Endothelial cell of umbilical vein (primary cell): ENCODE measurements around the gene TGM3. TPM values are rescaled to one million over a fixed set of nuclear protein-coding genes. Genes with fewer than 3 reads are reported as not detected.

Source experiments
- BruUV-seq: library from RNA; stranded (reverse); fragments of 400-500 nt; replicated peaks from 2 replicates; lab custom pipeline; 2021; lab: Mats Ljungman, UMichigan
- CTCF ChIA-PET: fragments of 300-600, 350-600 bp; sonication (Branson Sonifier 250); formaldehyde crosslinking; loops from one replicate; lab custom pipeline; 2021; ENCODE audit warnings: antibody characterized with exemption, inconsistent platforms; lab: Charles Lee
- POLR2A ChIA-PET: fragments of 300-600, 350-600 bp; sonication (Branson Sonifier 250); formaldehyde crosslinking; loops from one replicate; lab custom pipeline; 2021; ENCODE audit warnings: antibody characterized with exemption, inconsistent platforms; lab: Charles Lee
- DNase-seq: peaks from one replicate; pipeline ENCODE4 v3.0.0-alpha.2; 2011; ENCODE audit warnings: low read depth, low spot score
- FAIRE-seq: peaks from 2 replicates; lab custom pipeline; 2011; peaks lifted over from hg19 to GRCh38; lab: Jason Lieb, UNC
- H2AFZ ChIP-seq: 2 replicates; pipeline ENCODE4 v1.6.0; 2012; ENCODE audit warnings: low read depth, low read length, control low read depth, inconsistent platforms
- H3K27ac ChIP-seq: 2 replicates; pipeline ENCODE4 v1.5.1; 2011; ENCODE audit warnings: low read depth, mild to moderate bottlenecking, control low read depth, low read length, moderate library complexity; ENCODE audit not compliant: insufficient read depth
- H3K27me3 ChIP-seq, 2 experiments: 2 replicates each; pipeline versions ENCODE4 v1.6.0 to v1.6.1; 2011; ENCODE audit warnings: low read length in 2 of 2, mixed read lengths in 1 of 2; ENCODE audit not compliant: control insufficient read depth in 2 of 2, insufficient read depth in 2 of 2
- H3K36me3 ChIP-seq, 2 experiments: 2 replicates in 1 of 2; 3 replicates in 1 of 2; pipeline ENCODE4 v1.5.1; 2011; ENCODE audit warnings: low read length in 2 of 2, mild to moderate bottlenecking in 1 of 2, moderate library complexity in 1 of 2; ENCODE audit not compliant: control insufficient read depth in 2 of 2, insufficient read depth in 2 of 2; ENCODE audit errors: extremely low read depth in 1 of 2
- H3K4me1 ChIP-seq: 3 replicates; pipeline ENCODE4 v1.5.1; 2011; ENCODE audit warnings: mild to moderate bottlenecking, low read length; ENCODE audit not compliant: control insufficient read depth, insufficient read depth; ENCODE audit errors: extremely low read depth
- H3K4me2 ChIP-seq: 2 replicates; pipeline ENCODE4 v1.6.1; 2011; ENCODE audit warnings: low read length, control low read depth, mixed read lengths; ENCODE audit not compliant: insufficient read depth
- H3K4me3 ChIP-seq, 3 experiments: fragments of 200-600 bp in 1 of 3; sonication (generic), shearing (Covaris generic) in 1 of 3; replicated peaks in 1 of 3; 2 replicates each; pipeline ENCODE4 v1.5.1; 2011 to 2016; ENCODE audit warnings: control low read depth in 3 of 3, low read length in 3 of 3, mild to moderate bottlenecking in 2 of 3, inconsistent platforms in 1 of 3, low read depth in 1 of 3, moderate library complexity in 1 of 3; ENCODE audit not compliant: insufficient read depth in 1 of 3
- H3K79me2 ChIP-seq: 2 replicates; pipeline ENCODE4 v1.6.0; 2012; ENCODE audit warnings: low read length, inconsistent platforms; ENCODE audit not compliant: control insufficient read depth, insufficient read depth
- H3K9ac ChIP-seq: replicated peaks from 2 replicates; pipeline ENCODE3; 2011; ENCODE audit warnings: low read length, control low read depth; ENCODE audit not compliant: insufficient read depth; ENCODE audit errors: extremely low read depth
- H3K9me1 ChIP-seq: replicated peaks from 3 replicates; pipeline ENCODE4 v1.6.0; 2011; ENCODE audit warnings: mild to moderate bottlenecking, low read length; ENCODE audit not compliant: control insufficient read depth, insufficient read depth; ENCODE audit errors: extremely low read depth
- H3K9me3 ChIP-seq: replicated peaks from 2 replicates; pipeline ENCODE4 v1.5.1; 2012; ENCODE audit warnings: low read length, inconsistent platforms; ENCODE audit not compliant: control insufficient read depth, insufficient read depth
- H4K20me1 ChIP-seq: replicated peaks from 2 replicates; pipeline ENCODE3; 2011; ENCODE audit warnings: mild to moderate bottlenecking, low read length; ENCODE audit not compliant: control insufficient read depth, insufficient read depth; ENCODE audit errors: extremely low read depth
- EZH2 ChIP-seq: IDR thresholded peaks from 2 replicates; pipeline ENCODE4 v1.6.1; 2012; ENCODE audit warnings: borderline replicate concordance, low read depth, mild to moderate bottlenecking, moderate library complexity, low read length, inconsistent platforms; ENCODE audit not compliant: severe bottlenecking
- FOS ChIP-seq: IDR thresholded peaks from 2 replicates; pipeline ENCODE4 v1.6.1; 2011; ENCODE audit warnings: mild to moderate bottlenecking, low read length, moderate library complexity, borderline replicate concordance; ENCODE audit not compliant: insufficient read depth
- GATA2 ChIP-seq: IDR thresholded peaks from 2 replicates; pipeline ENCODE4 v1.7.0; 2011; ENCODE audit warnings: low read depth, mild to moderate bottlenecking, moderate library complexity, mixed read lengths, low read length; ENCODE audit not compliant: insufficient read length, insufficient read depth
- JUN ChIP-seq: IDR thresholded peaks from 2 replicates; pipeline ENCODE4 v1.6.1; 2011; ENCODE audit warnings: borderline replicate concordance, low read depth; ENCODE audit not compliant: insufficient read length, insufficient read depth
- MYC ChIP-seq: IDR thresholded peaks from one replicate; pipeline ENCODE4 v1.6.1; 2011; ENCODE audit warnings: mild to moderate bottlenecking, low read depth, low read length
- POLR2A ChIP-seq: IDR thresholded peaks from 2 replicates; pipeline ENCODE4 v1.6.1; 2012; ENCODE audit warnings: low read depth, mild to moderate bottlenecking, control low read depth, low read length
- POLR2AphosphoS5 ChIP-seq: IDR thresholded peaks from 2 replicates; pipeline ENCODE4 v1.6.1; 2012; ENCODE audit warnings: low read depth, mild to moderate bottlenecking, control low read depth, low read length, moderate library complexity; ENCODE audit not compliant: insufficient read depth
- dilution Hi-C: fragments of 300-500 bp; cut with MboI; formaldehyde crosslinking; loops from one replicate; pipeline ENCODE4 v1.15.0; 2019; ENCODE audit warnings: low sequenced_read_pairs; ENCODE audit not compliant: extremely low pct_ligation_motif_present
- intact Hi-C: fragments of 100-400 bp; cut with micrococcal nuclease; formaldehyde crosslinking; loops from one replicate; pipeline ENCODE4 v1.10.0; 2022
- polyA plus RNA-seq, 4 experiments: library from polyadenylated mRNA; depleted of rRNA in 3 of 4; stranded (reverse) in 3 of 4; unstranded in 1 of 4; fragments of >200 nt; gene quantifications; 2 replicates each; pipeline versions ENCODE4 v1.2.1 to v1.2.3, GENCODE V29; 2011 to 2012; ENCODE audit warnings: missing spikeins in 1 of 4
- total RNA-seq: library from RNA; stranded (reverse); gene quantifications from 2 replicates; pipeline ENCODE4 v1.2.3, GENCODE V29; 2021
- TF ChIP-seq, protein P1 (sequence below), 2 donors: IDR thresholded peaks; 1 replicate in 1 of 2; 2 replicates in 1 of 2; pipeline ENCODE4 v1.5.1; 2011; ENCODE audit warnings: low read length in 2 of 2, mild to moderate bottlenecking in 2 of 2, moderate library complexity in 2 of 2, control low read depth in 1 of 2, inconsistent platforms in 1 of 2, low read depth in 1 of 2; ENCODE audit not compliant: insufficient read depth in 1 of 2; ENCODE audit errors: extremely low read depth in 1 of 2
- TF ChIP-seq, protein P2 (sequence below): IDR thresholded peaks from 2 replicates; pipeline ENCODE4 v1.6.1; 2011; ENCODE audit not compliant: insufficient read depth, insufficient read length

Gene TGM3
- total and polyA plus RNA-seq, 2 donors (not counting 3 experiments of a cell fraction or from before 2014, with no cell fraction given), result not detected

DNA sequence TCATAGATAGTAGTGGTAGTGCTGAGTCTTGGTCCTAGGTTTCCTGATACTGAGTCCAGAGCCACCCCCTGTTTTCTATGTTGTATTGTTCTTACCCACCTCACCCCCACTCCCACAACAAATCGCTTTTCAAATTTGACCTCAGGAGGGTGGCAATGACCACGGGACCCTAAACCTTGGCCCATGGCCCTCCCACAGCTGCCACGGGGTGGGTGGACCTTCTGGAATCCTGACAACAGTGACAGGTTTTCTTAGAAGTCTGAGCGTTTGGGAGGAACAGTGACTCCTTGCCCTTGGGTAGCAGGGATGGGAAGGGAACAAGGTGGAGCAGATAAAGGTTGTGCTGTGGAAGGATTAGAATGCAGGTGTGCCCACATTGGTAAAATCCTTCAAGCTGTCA is 36.9 kb downstream of the TGM3 start:
- CTCF ChIA-PET, result interaction anchor here (1.3 kb wide), 1 partner anchor 13 kb away, joined by 3 read pairs; no protein-coding TSS in a partner anchor
- no peaks in the 10 kb centered on the region for H3K4me1 ChIP-seq
- peaks cover 0 to 4% of the 10 kb centered on the region in 2 experiments for H3K27me3 ChIP-seq
- no peaks in the 10 kb centered on the region for H4K20me1 ChIP-seq
- POLR2A ChIA-PET, result no interaction called here
- TF ChIP-seq JUN (no peak), GATA2 (no peak), FOS (no peak)
- dilution Hi-C loops, result no loop called here
- BruUV-seq, result no TSS peak
- intact Hi-C loops, result no loop called here
- H3K4me2 ChIP-seq, result no peak overlapping the region
- no peak overlapping the region for H2AFZ ChIP-seq
- DNase-seq (no peak), FAIRE-seq (no peak)
- no peaks in the 10 kb centered on the region for H3K79me2 ChIP-seq
- H3K9me1 ChIP-seq, result no peaks in the 10 kb centered on the region
- no peak overlapping the region for H3K9ac ChIP-seq
- H3K4me3 ChIP-seq, result no peak overlapping the region
- H3K9me3 ChIP-seq, result no peaks in the 10 kb centered on the region
- H3K36me3 ChIP-seq, result no peaks in the 10 kb centered on the region
- no peak overlapping the region for H3K27ac ChIP-seq

DNA sequence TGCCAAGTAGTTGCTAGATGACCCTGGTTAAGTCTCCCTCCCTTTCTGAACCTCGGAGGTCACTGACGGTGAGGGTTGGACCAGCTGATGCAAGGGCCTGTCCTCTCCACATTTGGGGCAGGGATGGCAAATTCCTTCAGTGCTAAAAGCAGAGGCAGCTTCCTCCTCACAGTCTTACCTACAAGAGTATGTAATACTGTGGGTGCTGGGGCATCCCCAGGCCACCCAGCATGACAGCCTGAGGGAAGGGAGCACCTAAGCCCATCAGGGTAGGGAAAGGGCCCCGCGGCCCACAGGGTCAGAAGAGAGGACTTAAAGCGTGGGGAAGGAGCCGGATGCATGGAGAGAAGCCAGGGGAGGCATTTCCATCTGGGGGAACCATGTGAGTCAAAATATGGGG is 38.0 kb downstream of the TGM3 start:
- Histone ChIP-seq H3K9me3 (no peaks in the 10 kb centered on the region), H3K9me1 (no peaks in the 10 kb centered on the region), H3K27me3 (peaks cover 0 to 4% of the 10 kb centered on the region in 2 experiments), H3K36me3 (no peaks in the 10 kb centered on the region), H3K79me2 (no peaks in the 10 kb centered on the region), H3K4me1 (no peaks in the 10 kb centered on the region), H3K9ac (no peak overlapping the region), H2AFZ (no peak overlapping the region), H3K27ac (no peak overlapping the region), H3K4me3 (no peak overlapping the region), H3K4me2 (no peak overlapping the region), H4K20me1 (no peaks in the 10 kb centered on the region)
- FAIRE-seq (no peak), DNase-seq (no peak)
- no TSS peak for BruUV-seq
- CTCF ChIA-PET, result interaction anchor here (1.3 kb wide), 1 partner anchor 15 kb away, joined by 3 read pairs; no protein-coding TSS in a partner anchor
- dilution Hi-C loops, result no loop called here
- TF ChIP-seq EZH2, result no peak
- TF ChIP-seq POLR2AphosphoS5, result no peak
- TF ChIP-seq FOS, result no peak
- TF ChIP-seq, protein P1, sequence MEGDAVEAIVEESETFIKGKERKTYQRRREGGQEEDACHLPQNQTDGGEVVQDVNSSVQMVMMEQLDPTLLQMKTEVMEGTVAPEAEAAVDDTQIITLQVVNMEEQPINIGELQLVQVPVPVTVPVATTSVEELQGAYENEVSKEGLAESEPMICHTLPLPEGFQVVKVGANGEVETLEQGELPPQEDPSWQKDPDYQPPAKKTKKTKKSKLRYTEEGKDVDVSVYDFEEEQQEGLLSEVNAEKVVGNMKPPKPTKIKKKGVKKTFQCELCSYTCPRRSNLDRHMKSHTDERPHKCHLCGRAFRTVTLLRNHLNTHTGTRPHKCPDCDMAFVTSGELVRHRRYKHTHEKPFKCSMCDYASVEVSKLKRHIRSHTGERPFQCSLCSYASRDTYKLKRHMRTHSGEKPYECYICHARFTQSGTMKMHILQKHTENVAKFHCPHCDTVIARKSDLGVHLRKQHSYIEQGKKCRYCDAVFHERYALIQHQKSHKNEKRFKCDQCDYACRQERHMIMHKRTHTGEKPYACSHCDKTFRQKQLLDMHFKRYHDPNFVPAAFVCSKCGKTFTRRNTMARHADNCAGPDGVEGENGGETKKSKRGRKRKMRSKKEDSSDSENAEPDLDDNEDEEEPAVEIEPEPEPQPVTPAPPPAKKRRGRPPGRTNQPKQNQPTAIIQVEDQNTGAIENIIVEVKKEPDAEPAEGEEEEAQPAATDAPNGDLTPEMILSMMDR (IDR thresholded peaks at IDR 0.05; ENCODE audit: extremely low read depth in 1 of 2, insufficient read depth in 1 of 2, low read depth in 1 of 2, low read length in 2 of 2), result no peak
- no peak for TF ChIP-seq GATA2
- TF ChIP-seq, protein P2, sequence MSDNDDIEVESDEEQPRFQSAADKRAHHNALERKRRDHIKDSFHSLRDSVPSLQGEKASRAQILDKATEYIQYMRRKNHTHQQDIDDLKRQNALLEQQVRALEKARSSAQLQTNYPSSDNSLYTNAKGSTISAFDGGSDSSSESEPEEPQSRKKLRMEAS, result no peak
- no peak for TF ChIP-seq JUN
- no peak for TF ChIP-seq POLR2A
- TF ChIP-seq MYC, result no peak
- intact Hi-C loops, result no loop called here
- POLR2A ChIA-PET, result interaction anchor here (0.6 kb wide), 1 partner anchor 37 kb away, joined by 3 read pairs; no protein-coding TSS in a partner anchor
